Head of caudate nucleus (tissue), 42 donors: ENCODE data around the gene ATRIP.

ENCODE experiments used
- DNase-seq, 42 donors: peaks; one replicate each; pipeline versions ENCODE4 v3.0.0 to v3.0.0-alpha.2; 2020 to 2021; ENCODE audit warnings: mixed read lengths in 7 of 42
- intact Hi-C: fragments of 100-400 bp; cut with DNase I; formaldehyde crosslinking; loops from one replicate; pipeline ENCODE4 v1.15.0; 2022

ATRIP gene

GRCh38 chr3:48431224-48432029 lies 15.1 kb upstream of the ATRIP start:
- peak in 2 of 42 donors; percentile 13 to 27 for DNase-seq
- intact Hi-C loops = no loop called here

- peak in 6 of 42 donors; percentile 15 to 68 (median 31) for DNase-seq
- intact Hi-C loops = no loop called here
Measured at GRCh38 chr3:48432411-48433371, 13.8 kb upstream of the ATRIP start.

- intact Hi-C loops = loop anchor here (2.0 kb wide), 1 partner anchor 163 kb away; no protein-coding TSS in a partner anchor
- DNase-seq = no peak
Measured at GRCh38 chr3:48433472-48434118, 12.9 kb upstream of the ATRIP start.

- intact Hi-C loops = loop anchor here (2.0 kb wide), 1 partner anchor 164 kb away; no protein-coding TSS in a partner anchor
- DNase-seq = no peak
Measured at GRCh38 chr3:48434591-48435222, 11.8 kb upstream of the ATRIP start.

GRCh38 chr3:48435223-48435595 lies 11.3 kb upstream of the ATRIP start:
- DNase-seq = no peak
- intact Hi-C loops = loop anchor here (2.0 kb wide), 1 partner anchor 164 kb away; no protein-coding TSS in a partner anchor

GRCh38 chr3:48435774-48436476 lies 10.6 kb upstream of the ATRIP start:
- intact Hi-C loops = loop anchor here (2.0 kb wide), 2 partner anchors 35 to 165 kb away; no protein-coding TSS in a partner anchor
- peak; percentile 71 to 97 (median 92) for DNase-seq

- no peak for DNase-seq
- intact Hi-C loops = loop anchor here (2.0 kb wide), 1 partner anchor 36 kb away; no protein-coding TSS in a partner anchor
Measured at GRCh38 chr3:48436477-48436787, 10.1 kb upstream of the ATRIP start.

GRCh38 chr3:48436855-48437254 lies 9.7 kb upstream of the ATRIP start:
- no peak for DNase-seq
- intact Hi-C loops = loop anchor here (2.0 kb wide), 1 partner anchor 36 kb away; no protein-coding TSS in a partner anchor

GRCh38 chr3:48437812-48438211 lies 8.7 kb upstream of the ATRIP start:
- no peak for DNase-seq
- intact Hi-C loops = loop anchor here (2.0 kb wide), 1 partner anchor 37 kb away; no protein-coding TSS in a partner anchor

- intact Hi-C loops = no loop called here
Measured at GRCh38 chr3:48439820-48440589, 6.5 kb upstream of the ATRIP start, which contains the start of the genes CCDC51 and TMA7. CCDC51 (minus strand) TSS chr3:48440119; CDS start chr3:48435128, 4,991 bp downstream. TMA7 (plus strand) TSS chr3:48440257; CDS start chr3:48440297, 40 bp downstream.

GRCh38 chr3:48440590-48440958 lies 6.0 kb upstream of the ATRIP start:
- peak in 1 of 42 donors; percentile 32 for DNase-seq
- intact Hi-C loops = no loop called here

More at GRCh38 chr3:48439820-48440589, 6.5 kb upstream of the ATRIP start, which contains the start of the genes CCDC51 and TMA7:
- DNase-seq = peak; percentile 98 to 100 (median 99)

- intact Hi-C loops = no loop called here
- DNase-seq = no peak
Measured at GRCh38 chr3:48441940-48442339, 4.6 kb upstream of the ATRIP start.

- no peak for DNase-seq
- intact Hi-C loops = loop anchor here (5.0 kb wide), 1 partner anchor 102 kb away; no protein-coding TSS in a partner anchor
Measured at GRCh38 chr3:48445277-48445882, 1.2 kb upstream of the ATRIP start.

- intact Hi-C loops = loop anchor here (5.0 kb wide), 1 partner anchor 101 kb away; no protein-coding TSS in a partner anchor
- DNase-seq = no peak
Measured at GRCh38 chr3:48446043-48446424, 503 bp upstream of the ATRIP start.

- DNase-seq = no peak
- intact Hi-C loops = no loop called here
Measured at GRCh38 chr3:48451270-48451669, 4.7 kb downstream of the ATRIP start.

GRCh38 chr3:48456456-48456855 lies 9.9 kb downstream of the ATRIP start:
- no peak for DNase-seq
- intact Hi-C loops = no loop called here

GRCh38 chr3:48459331-48459730 lies 12.8 kb downstream of the ATRIP start:
- intact Hi-C loops = no loop called here
- DNase-seq = no peak
